Spinal cord (tissue), 10 donors: ENCODE results near the gene PARD3B. TPM values are rescaled to one million over a fixed set of nuclear protein-coding genes. Genes with fewer than 3 reads are reported as not detected.
A peak's percentile ranks its signal among the peaks of the same experiment; 100 is the strongest.

Experiments
- DNase-seq, 6 donors: peaks; one replicate each; pipeline versions ENCODE4 v3.0.0 to v3.0.0-alpha.2; 2013 to 2015; ENCODE audit warnings: low spot score in 6 of 6, low read depth in 4 of 6
- H3K27ac ChIP-seq: one replicate; pipeline ENCODE4 v1.5.1; 2013; ENCODE audit warnings: low read depth, low read length, control low read depth
- H3K27me3 ChIP-seq: one replicate; pipeline ENCODE4 v1.6.1; 2013; ENCODE audit warnings: low read length; ENCODE audit not compliant: control insufficient read depth, insufficient read depth
- H3K36me3 ChIP-seq: one replicate; pipeline ENCODE4 v1.6.1; 2013; ENCODE audit warnings: low read length; ENCODE audit not compliant: control insufficient read depth, insufficient read depth
- H3K4me1 ChIP-seq: one replicate; pipeline ENCODE4 v1.6.1; 2013; ENCODE audit warnings: low read length; ENCODE audit not compliant: control insufficient read depth, insufficient read depth
- H3K4me3 ChIP-seq: one replicate; pipeline ENCODE4 v1.5.1; 2013; ENCODE audit warnings: low read depth, low read length, control low read depth
- H3K9me3 ChIP-seq: one replicate; pipeline ENCODE4 v1.6.1; 2013; ENCODE audit warnings: low read length; ENCODE audit not compliant: control insufficient read depth, insufficient read depth
- WGBS: methylation state at CpG from one replicate; pipeline ENCODE4 v1.1.5; 2013; ENCODE audit warnings: missing lambda C conversion rate; ENCODE audit not compliant: insufficient coverage; 5-methylcytosine and 5-hydroxymethylcytosine counted together
- polyA plus RNA-seq, 2 donors: library from polyadenylated mRNA; unstranded; fragments of 120-200 nt; gene quantifications; one replicate each; pipeline ENCODE4 v1.2.1, GENCODE V29; 2013; ENCODE audit not compliant: insufficient read length in 2 of 2
- total RNA-seq, 2 donors: library from RNA; depleted of rRNA in 1 of 2; stranded (reverse); fragments of 120-200 nt in 1 of 2; fragments of >200 nt in 1 of 2; gene quantifications; one replicate each; pipeline versions ENCODE4 v1.2.3 to v1.2.4, GENCODE V29; 2013 to 2014
- donor health status: healthy.

The PARD3B gene
- total and polyA plus RNA-seq, 4 donors: 10.8 to 34.6 (median 22.1) TPM

DNA sequence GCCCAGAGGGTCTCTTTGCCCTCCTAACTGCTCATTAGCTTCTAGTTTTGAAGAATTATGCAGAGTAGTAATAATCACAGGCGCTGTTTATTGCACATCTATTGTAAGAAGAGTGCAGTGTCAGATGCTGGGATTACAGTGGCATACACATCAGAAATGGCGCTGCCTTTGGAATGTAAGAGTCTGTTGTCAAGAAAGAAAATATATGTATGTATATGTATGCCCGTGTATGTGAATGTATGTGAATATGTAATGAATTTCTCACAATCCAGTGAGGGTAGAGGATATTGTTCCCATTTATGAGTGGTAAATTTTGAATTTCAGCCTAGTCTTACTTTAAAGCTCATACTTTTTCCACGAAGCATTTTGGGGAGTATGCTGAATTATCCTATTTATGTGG is 127.5 kb downstream of the PARD3B start:
- Histone ChIP-seq H3K4me3 (no peak overlapping the region), H3K4me1 (no peaks in the 10 kb centered on the region), H3K27ac (no peak overlapping the region), H3K9me3 (no peaks in the 10 kb centered on the region), H3K27me3 (no peaks in the 10 kb centered on the region), H3K36me3 (no peaks in the 10 kb centered on the region)
- WGBS: 100% methylated on average over 1 of the region's 4 CpGs
- peak in 1 of 6 donors; percentile 55 for DNase-seq

DNA sequence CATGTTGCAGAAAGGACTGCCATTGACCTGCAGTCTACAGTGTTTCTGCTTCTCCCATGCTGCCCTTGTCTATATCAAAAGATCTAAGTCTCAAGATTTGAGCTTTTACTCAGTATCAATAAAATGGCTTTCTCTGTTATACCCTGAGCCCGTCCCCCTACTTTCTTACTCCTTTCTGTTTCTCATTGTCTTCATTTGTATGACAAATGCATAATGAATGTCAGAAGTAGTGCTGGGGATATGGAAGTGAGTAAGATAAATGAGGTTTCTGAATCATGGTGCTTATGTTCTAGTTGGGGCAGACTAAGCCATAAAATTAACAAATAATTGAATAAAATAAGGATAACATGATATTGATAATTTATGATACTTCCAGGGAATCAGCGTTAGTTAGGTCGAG is 128.6 kb downstream of the PARD3B start:
- H3K4me1 ChIP-seq: no peaks in the 10 kb centered on the region
- H3K9me3 ChIP-seq: peaks cover 3% of the 10 kb centered on the region
- DNase-seq: no peak
- WGBS: no CpG with 5 or more reads among the region's 3 CpGs
- no peak overlapping the region for H3K27ac ChIP-seq
- no peak overlapping the region for H3K4me3 ChIP-seq
- no peaks in the 10 kb centered on the region for H3K27me3 ChIP-seq
- no peaks in the 10 kb centered on the region for H3K36me3 ChIP-seq

GRCh38 chr2:204678031-204678430 is 132.8 kb downstream of the PARD3B start:
- Histone ChIP-seq H3K36me3 (no peaks in the 10 kb centered on the region), H3K4me3 (no peak overlapping the region), H3K4me1 (no peaks in the 10 kb centered on the region), H3K27me3 (no peaks in the 10 kb centered on the region), H3K27ac (no peak overlapping the region), H3K9me3 (peaks cover 3% of the 10 kb centered on the region)
- no peak for DNase-seq
- 96% methylated on average over 10 of the region's 10 CpGs for WGBS

DNA sequence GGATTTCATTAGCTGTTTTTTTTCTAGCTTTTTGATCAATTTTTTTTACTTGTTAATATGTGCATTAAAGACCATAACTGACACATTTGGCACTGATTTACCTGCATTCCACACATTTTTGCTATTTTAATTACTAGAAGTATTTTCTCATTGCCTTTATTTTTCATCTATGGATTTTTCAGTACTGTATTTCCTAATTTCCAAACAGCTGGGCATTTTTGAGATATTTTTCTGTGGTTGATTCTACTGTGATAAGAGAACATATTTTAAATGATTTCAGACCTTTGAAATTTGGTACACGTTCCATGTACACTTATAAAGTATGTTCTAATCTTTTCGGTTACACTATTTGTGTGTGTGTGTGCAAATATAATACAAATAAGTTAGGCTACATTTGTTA is 135.3 kb downstream of the PARD3B start:
- WGBS: no CpG with 5 or more reads among the region's 2 CpGs
- H3K9me3 ChIP-seq: peaks cover 3% of the 10 kb centered on the region
- H3K4me3 ChIP-seq: no peak overlapping the region
- H3K4me1 ChIP-seq: no peaks in the 10 kb centered on the region
- H3K36me3 ChIP-seq: no peaks in the 10 kb centered on the region
- H3K27ac ChIP-seq: no peak overlapping the region
- no peak for DNase-seq
- H3K27me3 ChIP-seq: no peaks in the 10 kb centered on the region

DNA sequence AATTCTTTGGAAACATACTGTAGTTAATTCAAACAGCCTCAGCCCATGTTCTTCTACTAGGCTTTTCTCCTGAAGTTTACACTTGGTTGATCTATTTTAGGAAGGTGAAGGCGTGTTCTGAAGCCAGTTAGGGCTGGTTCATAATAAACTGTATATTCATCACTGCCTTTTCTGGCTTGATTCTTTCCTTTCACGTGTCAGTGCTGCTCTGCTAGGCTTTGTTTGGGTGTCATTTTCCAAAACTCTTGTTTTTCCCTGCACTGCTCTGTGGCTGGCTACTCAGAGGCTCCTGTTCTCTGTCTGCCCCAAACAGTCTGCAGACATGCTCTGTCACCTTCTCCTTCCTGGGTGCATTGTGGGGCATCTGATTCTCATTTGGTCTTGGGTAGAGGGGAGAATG is 136.1 kb downstream of the PARD3B start:
- H3K9me3 ChIP-seq: peaks cover 3% of the 10 kb centered on the region
- DNase-seq: no peak
- H3K4me3 ChIP-seq: no peak overlapping the region
- H3K27ac ChIP-seq: no peak overlapping the region
- no peaks in the 10 kb centered on the region for H3K27me3 ChIP-seq
- WGBS: 40% methylated on average over 1 of the region's 2 CpGs
- H3K36me3 ChIP-seq: no peaks in the 10 kb centered on the region
- no peaks in the 10 kb centered on the region for H3K4me1 ChIP-seq

DNA sequence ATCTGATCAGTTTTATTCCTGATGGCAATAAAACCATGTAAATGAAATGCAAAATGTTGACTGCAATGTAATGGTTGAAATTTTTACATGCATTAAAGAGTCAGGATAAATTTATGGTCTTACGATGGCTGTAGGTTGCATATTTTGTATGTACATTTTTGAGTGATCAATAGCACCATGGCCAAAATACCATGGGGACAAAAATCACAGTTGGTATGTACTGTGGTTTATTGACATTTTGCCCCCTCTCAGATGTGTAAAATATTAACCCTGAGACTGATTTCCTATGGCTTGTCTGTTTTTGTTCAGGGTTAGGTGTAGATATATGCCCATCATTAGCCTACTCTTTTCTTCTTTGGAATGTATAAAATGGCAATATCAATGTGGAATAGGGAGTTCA is 138.1 kb downstream of the PARD3B start:
- Histone ChIP-seq H3K27me3 (no peaks in the 10 kb centered on the region), H3K27ac (no peak overlapping the region), H3K4me1 (no peaks in the 10 kb centered on the region), H3K4me3 (no peak overlapping the region), H3K9me3 (peaks cover 3% of the 10 kb centered on the region), H3K36me3 (no peaks in the 10 kb centered on the region)
- no CpG with 5 or more reads among the region's 1 CpG for WGBS
- no peak for DNase-seq

GRCh38 chr2:204686406-204686805 is 141.1 kb downstream of the PARD3B start:
- no peak overlapping the region for H3K4me3 ChIP-seq
- no peak for DNase-seq
- H3K9me3 ChIP-seq: no peaks in the 10 kb centered on the region
- WGBS: 100% methylated on average over 1 of the region's 3 CpGs
- H3K4me1 ChIP-seq: no peaks in the 10 kb centered on the region
- no peaks in the 10 kb centered on the region for H3K27me3 ChIP-seq
- no peaks in the 10 kb centered on the region for H3K36me3 ChIP-seq
- no peak overlapping the region for H3K27ac ChIP-seq

GRCh38 chr2:204687776-204688175 is 142.5 kb downstream of the PARD3B start:
- DNase-seq: no peak

GRCh38 chr2:204691911-204692510 is 146.7 kb downstream of the PARD3B start:
- DNase-seq: peak; percentile 41 to 95 (median 61)
- Histone ChIP-seq H3K9me3 (no peaks in the 10 kb centered on the region), H3K36me3 (no peaks in the 10 kb centered on the region), H3K4me1 (no peaks in the 10 kb centered on the region), H3K4me3 (no peak overlapping the region), H3K27ac (no peak overlapping the region), H3K27me3 (no peaks in the 10 kb centered on the region)
- WGBS: no CpG with 5 or more reads among the region's 2 CpGs

More at GRCh38 chr2:204687776-204688175, 142.5 kb downstream of the PARD3B start:
- Histone ChIP-seq H3K36me3 (no peaks in the 10 kb centered on the region), H3K4me3 (no peak overlapping the region), H3K9me3 (no peaks in the 10 kb centered on the region), H3K27me3 (no peaks in the 10 kb centered on the region), H3K27ac (no peak overlapping the region), H3K4me1 (no peaks in the 10 kb centered on the region)
- WGBS: no CpG with 5 or more reads among the region's 2 CpGs

GRCh38 chr2:204692790-204693189 is 147.5 kb downstream of the PARD3B start:
- Histone ChIP-seq H3K36me3 (no peaks in the 10 kb centered on the region), H3K27me3 (no peaks in the 10 kb centered on the region), H3K27ac (no peak overlapping the region), H3K4me1 (no peaks in the 10 kb centered on the region), H3K9me3 (no peaks in the 10 kb centered on the region), H3K4me3 (no peak overlapping the region)
- DNase-seq: no peak
- WGBS: no CpG with 5 or more reads among the region's 2 CpGs
